Mammary epithelial cell (primary cell): ENCODE results near the gene SEC63.

Experiments used
- EZH2 ChIP-seq: IDR thresholded peaks from 2 replicates; pipeline ENCODE4 v1.6.1; 2012; ENCODE audit warnings: low read length, inconsistent platforms, borderline replicate concordance
- TF ChIP-seq, protein P1 (sequence below), 2 donors: IDR thresholded peaks in 1 of 2; conservative IDR thresholded peaks in 1 of 2; 2 replicates each; pipeline ENCODE4 v1.5.1; 2011 to 2012; ENCODE audit warnings: inconsistent platforms in 2 of 2, low read length in 2 of 2, mild to moderate bottlenecking in 2 of 2, control low read depth in 1 of 2, low read depth in 1 of 2; ENCODE audit not compliant: insufficient read depth in 1 of 2; ENCODE audit errors: extremely low read depth in 1 of 2

DNA sequence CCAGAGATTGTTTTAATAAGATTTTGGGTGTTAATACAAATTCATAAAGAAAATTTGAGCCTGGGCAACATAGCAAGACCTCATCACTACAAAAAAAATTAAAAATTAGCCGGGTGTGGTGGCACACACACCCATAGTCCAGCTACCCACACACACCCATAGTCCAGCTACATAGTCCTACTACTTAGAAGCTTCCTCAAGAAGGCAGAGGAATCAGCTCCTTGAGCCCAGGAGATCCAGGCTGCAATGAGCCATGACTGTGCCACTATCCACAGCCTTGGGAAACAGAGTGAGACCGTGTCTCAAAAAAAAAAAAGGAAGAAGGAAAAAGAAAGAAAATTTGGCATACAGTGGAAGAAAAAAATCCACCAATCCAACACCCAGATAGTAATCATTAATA lies 16.8 kb downstream of the SEC63 start:
- no peak for TF ChIP-seq EZH2
- TF ChIP-seq, protein P1, sequence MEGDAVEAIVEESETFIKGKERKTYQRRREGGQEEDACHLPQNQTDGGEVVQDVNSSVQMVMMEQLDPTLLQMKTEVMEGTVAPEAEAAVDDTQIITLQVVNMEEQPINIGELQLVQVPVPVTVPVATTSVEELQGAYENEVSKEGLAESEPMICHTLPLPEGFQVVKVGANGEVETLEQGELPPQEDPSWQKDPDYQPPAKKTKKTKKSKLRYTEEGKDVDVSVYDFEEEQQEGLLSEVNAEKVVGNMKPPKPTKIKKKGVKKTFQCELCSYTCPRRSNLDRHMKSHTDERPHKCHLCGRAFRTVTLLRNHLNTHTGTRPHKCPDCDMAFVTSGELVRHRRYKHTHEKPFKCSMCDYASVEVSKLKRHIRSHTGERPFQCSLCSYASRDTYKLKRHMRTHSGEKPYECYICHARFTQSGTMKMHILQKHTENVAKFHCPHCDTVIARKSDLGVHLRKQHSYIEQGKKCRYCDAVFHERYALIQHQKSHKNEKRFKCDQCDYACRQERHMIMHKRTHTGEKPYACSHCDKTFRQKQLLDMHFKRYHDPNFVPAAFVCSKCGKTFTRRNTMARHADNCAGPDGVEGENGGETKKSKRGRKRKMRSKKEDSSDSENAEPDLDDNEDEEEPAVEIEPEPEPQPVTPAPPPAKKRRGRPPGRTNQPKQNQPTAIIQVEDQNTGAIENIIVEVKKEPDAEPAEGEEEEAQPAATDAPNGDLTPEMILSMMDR (conservative IDR thresholded peaks at IDR 0.05 in 1 of 2, IDR thresholded peaks at IDR 0.05 in 1 of 2; ENCODE audit: extremely low read depth in 1 of 2, insufficient read depth in 1 of 2, low read depth in 1 of 2, low read length in 2 of 2): no peak
